HG02678 (cell line): Measurements from ENCODE around the gene ASB7.
"Not testable (repeated sequence)": the region's sequence is repeated elsewhere in the genome, so short reads cannot be mapped to it uniquely, and the experiment has no call there.

Experiments used
- ATAC-seq: cut with Tn5 transposase; IDR thresholded peaks from one replicate; pipeline ENCODE4 v1.9.1; 2021; ENCODE audit warnings: mild to moderate bottlenecking, moderate library complexity; ENCODE audit not compliant: unreplicated experiment

Gene ASB7

GRCh38 chr15:100602064-100602822 is at the start of gene ASB7, which contains the start of gene LINS1:
ASB7 (plus strand) TSS chr15:100602589; CDS start chr15:100612217, 9,628 bp downstream.
LINS1 (minus strand) TSS chr15:100602184; CDS start chr15:100580842, 21,342 bp downstream.
- ATAC-seq: peak; percentile 87

DNA sequence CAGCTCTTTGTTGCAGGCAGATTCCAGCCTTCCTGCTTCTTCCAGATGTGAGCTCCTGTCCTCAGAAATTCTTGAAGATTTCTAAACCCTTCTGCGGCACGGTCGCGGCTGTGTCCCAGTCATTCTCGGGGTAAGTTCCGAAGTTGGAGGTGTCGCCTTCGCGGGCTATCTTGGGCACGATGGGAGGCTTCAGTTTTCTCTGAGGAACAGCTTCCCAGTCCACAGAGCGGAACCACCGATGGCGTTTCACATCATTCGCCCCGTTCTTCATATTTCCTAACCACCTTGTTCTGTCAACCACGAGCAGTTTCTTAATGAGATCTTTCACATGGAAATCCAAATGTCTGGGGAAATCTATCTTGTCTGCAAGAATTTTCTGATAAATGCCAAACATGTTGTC is 48.9 kb upstream of the ASB7 start:
- no peak for ATAC-seq

- no peak for ATAC-seq
Measured at GRCh38 chr15:100558771-100559254, 43.6 kb upstream of the ASB7 start.

- no peak for ATAC-seq
Measured at GRCh38 chr15:100559330-100559729, 43.1 kb upstream of the ASB7 start.

- ATAC-seq: no peak
Measured at GRCh38 chr15:100560323-100560722, 42.1 kb upstream of the ASB7 start.

DNA sequence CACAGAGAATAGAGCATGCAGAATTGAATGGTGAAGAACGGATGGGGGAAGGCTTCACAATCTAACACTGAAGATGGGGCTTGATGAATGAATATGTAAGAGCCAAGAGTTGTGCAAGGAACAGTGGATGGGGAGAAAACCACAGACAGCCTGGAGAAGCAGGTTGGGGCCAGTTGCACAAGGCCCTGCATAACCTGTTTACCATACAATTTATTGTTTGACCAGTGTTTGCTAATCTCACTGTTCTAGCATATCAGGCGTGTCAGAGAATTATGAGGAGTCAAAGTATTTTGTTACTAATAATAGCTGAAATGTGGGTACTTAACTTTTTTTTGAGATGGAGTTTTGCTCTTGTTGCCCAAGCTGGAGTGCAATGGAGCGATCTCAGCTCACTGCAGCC is 36.8 kb upstream of the ASB7 start:
- no peak for ATAC-seq

DNA sequence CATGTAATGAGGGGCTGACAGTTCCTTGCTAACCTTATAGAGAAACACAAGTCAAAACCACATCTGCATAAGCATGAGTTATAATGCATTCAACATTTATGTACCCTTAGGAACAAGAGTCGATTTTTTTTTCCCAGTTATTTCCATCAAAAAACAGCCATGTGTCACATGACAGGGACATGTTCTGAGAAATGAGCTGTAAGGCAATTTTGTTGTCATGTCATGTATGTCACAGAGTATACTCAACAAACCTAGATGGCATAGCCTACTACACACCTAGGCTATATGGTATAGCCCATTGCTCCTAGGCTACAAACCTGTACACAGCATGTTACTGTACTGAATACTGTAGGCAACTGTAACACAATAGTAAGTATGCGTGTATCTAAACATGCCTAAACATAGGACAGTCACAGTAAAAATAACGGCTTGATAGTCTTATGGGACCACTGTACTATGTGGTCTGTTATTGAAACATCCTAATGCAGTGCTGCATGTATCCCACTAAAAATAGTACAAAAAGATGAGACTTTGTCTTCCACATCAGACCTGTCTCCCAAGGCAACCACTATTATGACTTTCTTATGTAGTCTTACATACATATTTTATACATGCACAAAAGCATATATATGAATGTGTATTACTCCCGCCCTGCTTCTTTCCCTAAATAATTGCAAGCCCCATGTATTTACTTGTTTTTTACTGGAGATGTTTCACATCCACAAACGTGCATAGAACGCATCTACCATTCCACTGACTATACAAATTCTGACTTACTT is 35.4 kb upstream of the ASB7 start:
- ATAC-seq: no peak

- no peak for ATAC-seq
Measured at GRCh38 chr15:100569391-100569790, 33.0 kb upstream of the ASB7 start.

DNA sequence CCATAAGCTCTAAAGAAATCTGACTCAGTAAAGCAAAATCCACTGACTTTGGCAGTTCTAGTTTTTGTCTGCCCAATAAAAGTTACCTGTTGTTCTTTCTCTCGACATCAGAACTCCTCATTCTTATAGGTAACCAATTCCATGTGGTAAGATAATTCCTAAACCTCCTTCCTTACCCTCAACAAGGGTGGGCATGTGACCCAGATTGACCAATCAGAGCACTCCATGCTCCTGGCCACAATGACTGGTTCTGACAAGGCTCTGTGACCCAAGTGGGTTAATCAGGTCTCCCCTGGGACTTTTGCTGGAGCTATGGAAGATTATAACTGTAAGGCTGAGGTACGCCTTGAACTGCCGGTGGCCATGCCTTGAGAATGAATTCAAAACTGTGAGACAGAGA is 32.1 kb upstream of the ASB7 start:
- peak; percentile 20 for ATAC-seq

- ATAC-seq: peak; percentile 76
Measured at GRCh38 chr15:100570735-100571313, 31.6 kb upstream of the ASB7 start.

- no peak for ATAC-seq
Measured at GRCh38 chr15:100571592-100572167, 30.7 kb upstream of the ASB7 start.

DNA sequence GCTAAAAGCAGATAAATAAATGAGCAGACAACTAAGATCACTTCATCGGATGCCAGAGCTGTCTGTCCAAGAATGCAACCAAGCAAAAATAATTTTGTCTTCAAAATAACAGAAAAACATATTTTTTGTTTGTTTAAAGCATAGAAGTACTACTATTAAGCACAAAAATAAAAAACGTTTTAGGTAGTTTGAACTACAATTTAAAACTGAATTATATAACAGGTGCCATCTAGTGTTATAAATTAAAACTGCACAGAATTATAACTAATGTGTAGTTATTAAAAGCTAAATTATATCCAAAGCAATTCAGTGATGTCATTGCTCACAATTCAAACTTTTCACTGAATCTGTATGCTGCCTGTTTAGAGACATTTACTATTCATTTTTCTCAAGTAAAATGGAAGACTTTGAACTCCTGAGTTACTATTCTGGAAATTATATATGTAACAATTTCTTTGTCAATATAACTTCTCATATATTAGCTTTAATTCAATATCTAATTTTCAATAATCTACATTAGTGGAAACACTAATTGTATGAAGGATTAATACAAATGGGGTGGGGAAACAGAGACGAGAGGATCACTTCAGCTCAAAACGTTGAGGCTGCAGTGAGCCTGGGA is 29.9 kb upstream of the ASB7 start:
- no peak for ATAC-seq

DNA sequence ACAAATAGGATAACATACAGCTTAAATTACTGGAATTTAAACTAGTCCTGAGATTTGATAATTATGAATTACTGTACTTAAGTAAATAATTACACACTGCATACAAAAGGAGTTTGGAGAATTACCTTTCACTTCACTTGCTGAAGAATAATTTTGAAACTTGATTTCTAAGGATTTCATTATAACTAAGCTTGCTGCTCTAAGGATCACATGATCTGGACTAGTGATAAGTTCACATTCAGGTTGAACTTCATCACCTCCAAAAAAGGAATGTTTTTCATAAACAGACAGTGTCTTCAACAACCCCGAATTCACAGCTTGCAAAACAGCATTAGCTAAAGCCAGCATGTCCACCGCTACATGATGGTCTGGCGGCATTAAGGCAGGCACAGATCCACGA is 28.9 kb upstream of the ASB7 start:
- ATAC-seq: no peak

GRCh38 chr15:100580414-100580813 is 22.0 kb upstream of the ASB7 start:
- no peak for ATAC-seq

GRCh38 chr15:100588638-100589242 is 13.6 kb upstream of the ASB7 start:
- no peak for ATAC-seq

DNA sequence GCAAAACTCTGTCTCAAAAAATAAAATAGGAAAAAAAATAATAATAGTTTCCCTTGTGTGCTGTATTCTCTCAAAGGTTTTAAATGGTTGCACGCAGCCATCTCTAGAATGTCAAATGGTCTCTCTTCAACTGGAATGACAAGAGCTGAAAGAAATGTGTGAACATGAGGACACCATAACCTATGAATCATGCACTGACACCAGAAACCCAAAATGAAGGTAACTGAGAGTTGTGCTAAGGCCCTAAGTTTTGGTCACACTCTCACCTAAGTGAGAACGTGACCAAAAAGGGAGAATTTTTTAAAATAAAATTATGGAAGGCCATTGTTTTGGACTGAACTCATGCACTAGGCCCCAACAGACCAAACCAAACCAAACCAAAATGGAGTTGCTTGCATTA is 11.2 kb upstream of the ASB7 start:
- not testable (repeated sequence) for ATAC-seq

DNA sequence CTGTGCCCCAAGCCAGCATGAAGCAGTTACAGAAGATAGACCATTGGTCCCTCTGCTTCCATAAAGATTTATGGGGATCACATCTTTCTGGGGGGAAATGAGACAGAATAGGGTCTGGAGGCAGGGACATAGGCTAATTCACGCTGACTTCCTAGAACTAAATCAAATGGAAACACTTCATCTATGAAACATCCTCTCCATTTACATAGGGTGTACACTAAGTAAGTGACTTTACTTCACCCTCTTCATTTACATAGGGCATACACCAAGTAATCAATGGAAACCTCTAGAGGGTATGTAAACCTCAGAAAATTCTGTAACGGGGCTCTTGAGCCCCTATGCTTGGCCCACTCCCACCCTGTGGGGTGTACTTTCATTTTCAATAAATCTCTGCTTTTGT is 10.6 kb upstream of the ASB7 start:
- ATAC-seq: no peak

GRCh38 chr15:100592898-100593297 is 9.5 kb upstream of the ASB7 start:
- no peak for ATAC-seq

DNA sequence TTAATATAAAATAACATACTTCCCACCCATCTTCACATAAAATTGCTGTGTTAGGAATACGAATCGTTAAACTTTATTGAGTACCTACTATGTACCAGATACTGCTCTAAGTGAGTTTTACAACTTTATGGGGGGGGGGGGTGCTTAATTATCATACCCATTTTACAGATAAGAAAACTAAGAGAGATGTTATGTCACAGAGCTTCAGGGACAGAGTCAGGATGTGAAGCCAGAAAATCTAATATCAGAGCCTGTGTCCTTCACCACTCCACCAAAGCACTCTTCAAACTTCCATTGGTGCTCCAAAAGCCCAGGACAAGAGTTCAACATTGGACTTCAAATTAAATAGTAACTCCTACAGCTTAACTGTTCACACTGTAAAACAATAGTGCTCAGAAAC is 9.0 kb upstream of the ASB7 start:
- no peak for ATAC-seq

DNA sequence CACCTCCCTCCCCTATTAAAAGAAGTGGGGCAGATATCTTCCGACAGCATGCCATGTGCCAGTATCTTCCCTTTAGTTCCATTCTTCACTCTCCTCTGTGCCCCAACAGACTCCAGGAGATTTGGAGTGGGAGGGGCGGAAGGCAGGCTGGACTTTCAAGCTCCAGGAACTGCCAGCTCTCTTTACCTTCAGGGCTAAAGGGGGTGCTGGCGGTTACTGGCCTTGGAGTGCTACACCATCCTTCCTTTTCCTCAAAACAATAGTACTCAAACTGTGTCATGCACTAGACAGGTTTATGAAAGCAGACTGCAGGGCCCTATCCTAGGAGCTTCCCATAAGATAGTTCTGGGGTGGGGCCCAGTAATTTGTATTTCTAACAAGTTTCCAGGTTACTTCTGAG is 6.4 kb upstream of the ASB7 start:
- ATAC-seq: no peak
